GM12878 (cell line): ENCODE measurements around the gene SLC38A4. TPM values are rescaled to one million over a fixed set of nuclear protein-coding genes. Genes with fewer than 3 reads are reported as not detected.

Experiments
- ATAC-seq: fragments of 200-7000 bp; cut with Tn5 transposase; 3 replicates; pipeline ENCODE4 v1.9.1; 2020; ENCODE audit warnings: mild to moderate bottlenecking, moderate library complexity
- BruUV-seq: library from RNA; stranded (reverse); fragments of 400-500 nt; replicated peaks from 2 replicates; lab custom pipeline; 2021; lab: Mats Ljungman, UMichigan
- CTCF ChIA-PET: fragments of 300-600 bp; sonication (Branson Sonifier 250); formaldehyde crosslinking; extraction: SDS; loops from one replicate; lab custom pipeline; 2021; ENCODE audit warnings: inconsistent platforms; lab: Yijun Ruan, JAX
- POLR2A ChIA-PET: fragments of 350-600 bp; formaldehyde crosslinking; extraction: SDS; loops from one replicate; lab custom pipeline; 2021; ENCODE audit warnings: inconsistent platforms; lab: Charles Lee
- RAD21 ChIA-PET: fragments of 300-600 bp; sonication (Branson Sonifier 250); formaldehyde crosslinking; loops from one replicate; lab custom pipeline; 2023; ENCODE audit warnings: antibody characterized with exemption; ENCODE audit not compliant: unreplicated experiment; lab: Charles Lee
- SMC1A ChIA-PET: fragments of 300-600 bp; sonication (Branson Sonifier 250); formaldehyde crosslinking; loops from one replicate; lab custom pipeline; 2023; ENCODE audit not compliant: unreplicated experiment, uncharacterized antibody; lab: Charles Lee
- DNase-seq: peaks from one replicate; pipeline ENCODE4 v3.0.0-alpha.2; 2011; ENCODE audit warnings: low read depth, low spot score
- FAIRE-seq: peaks from 3 replicates; lab custom pipeline; 2011; peaks lifted over from hg19 to GRCh38; lab: Jason Lieb, UNC
- H2AFZ ChIP-seq: 2 replicates; pipeline ENCODE4 v1.6.0; 2011; ENCODE audit warnings: low read depth, low read length, control low read depth; ENCODE audit not compliant: control insufficient read depth
- H3K27ac ChIP-seq: 2 replicates; pipeline ENCODE4 v1.5.1; 2011; ENCODE audit warnings: control low read depth; ENCODE audit not compliant: control insufficient read depth, insufficient read depth
- H3K27me3 ChIP-seq, 2 experiments: replicated peaks in 1 of 2; 2 replicates each; pipeline versions ENCODE4 v1.6.0 to v1.6.1; 2011; ENCODE audit warnings: low read length in 1 of 2; ENCODE audit not compliant: control insufficient read depth in 2 of 2, insufficient read depth in 2 of 2
- H3K36me3 ChIP-seq, 2 experiments: 2 replicates each; pipeline ENCODE4 v1.5.1; 2011; ENCODE audit warnings: low read length in 1 of 2; ENCODE audit not compliant: control insufficient read depth in 2 of 2, insufficient read depth in 2 of 2
- H3K4me1 ChIP-seq: 2 replicates; pipeline ENCODE4 v1.6.1; 2011; ENCODE audit warnings: mild to moderate bottlenecking, low read length, moderate library complexity, mixed read lengths; ENCODE audit not compliant: control insufficient read depth, insufficient read depth
- H3K4me2 ChIP-seq: 2 replicates; pipeline ENCODE4 v1.6.0; 2011; ENCODE audit warnings: control low read depth; ENCODE audit not compliant: control insufficient read depth, insufficient read depth
- H3K4me3 ChIP-seq: fragments of 200-600 bp; sonication (generic); 2 replicates; pipeline ENCODE4 v1.5.1; 2016
- H3K79me2 ChIP-seq: 2 replicates; pipeline ENCODE4 v1.6.0; 2011; ENCODE audit warnings: low read length; ENCODE audit not compliant: control insufficient read depth, insufficient read depth
- H3K9ac ChIP-seq: 2 replicates; pipeline ENCODE4 v1.8.0; 2011; ENCODE audit warnings: low read length, control low read depth, mixed read lengths; ENCODE audit not compliant: control insufficient read depth, insufficient read depth
- H3K9me3 ChIP-seq: replicated peaks from 3 replicates; pipeline ENCODE4 v1.5.1; 2011; ENCODE audit warnings: mild to moderate bottlenecking, low read length; ENCODE audit not compliant: control insufficient read depth, insufficient read depth
- H4K20me1 ChIP-seq: 2 replicates; pipeline ENCODE4 v1.6.0; 2011; ENCODE audit not compliant: control insufficient read depth, insufficient read depth
- CHD1 ChIP-seq: IDR thresholded peaks from 2 replicates; pipeline ENCODE4 v1.6.1; 2012; ENCODE audit warnings: low read depth, low read length, improper control_type of control experiment
- DPF2 ChIP-seq: fragments of 450-650 bp; IDR thresholded peaks from 2 replicates; pipeline ENCODE4 v1.6.1; 2017; ENCODE audit warnings: mild to moderate bottlenecking
- EED ChIP-seq: sonication (generic); IDR thresholded peaks from 2 replicates; pipeline ENCODE4 v1.6.1; 2016; ENCODE audit warnings: antibody characterized with exemption, low read depth
- EP300 ChIP-seq, 2 experiments: fragments of 150-350 bp in 1 of 2; IDR thresholded peaks; 2 replicates each; pipeline ENCODE4 v1.6.1; 2011 to 2012; ENCODE audit warnings: low read depth in 2 of 2, low read length in 2 of 2, borderline replicate concordance in 1 of 2, improper control_type of control experiment in 1 of 2, inconsistent platforms in 1 of 2; ENCODE audit not compliant: control insufficient read depth in 1 of 2
- HDGF ChIP-seq: fragments of 450-650 bp; IDR thresholded peaks from 2 replicates; pipeline ENCODE4 v1.6.1; 2016; ENCODE audit warnings: antibody characterized with exemption
- NRF1 ChIP-seq: conservative IDR thresholded peaks from 2 replicates; pipeline ENCODE4 v1.6.1; 2011; ENCODE audit warnings: mild to moderate bottlenecking, low read depth, low read length, improper control_type of control experiment
- RAD21 ChIP-seq: IDR thresholded peaks from 2 replicates; pipeline ENCODE4 v1.6.1; 2011; ENCODE audit warnings: mild to moderate bottlenecking, low read depth, low read length, moderate library complexity; ENCODE audit not compliant: insufficient read depth
- RCOR1 ChIP-seq: conservative IDR thresholded peaks from 2 replicates; pipeline ENCODE4 v1.6.1; 2012; ENCODE audit warnings: low read depth, low read length, improper control_type of control experiment
- RELA ChIP-seq: fragments of 450-650 bp; IDR thresholded peaks from 2 replicates; pipeline ENCODE4 v1.8.0; 2014; ENCODE audit warnings: borderline replicate concordance; ENCODE audit not compliant: partially characterized antibody
- RFX5 ChIP-seq: IDR thresholded peaks from 2 replicates; pipeline ENCODE4 v1.6.1; 2011; ENCODE audit warnings: low read depth, low read length, improper control_type of control experiment
- SPI1 ChIP-seq: IDR thresholded peaks from 2 replicates; pipeline ENCODE4 v1.6.1; 2011; ENCODE audit warnings: low read depth, mild to moderate bottlenecking, low read length, moderate library complexity, borderline replicate concordance; ENCODE audit not compliant: insufficient read depth
- STAT1 ChIP-seq: fragments of 450-650 bp; conservative IDR thresholded peaks from 2 replicates; pipeline ENCODE4 v1.6.1; 2014; ENCODE audit warnings: antibody characterized with exemption, mild to moderate bottlenecking
- TARDBP ChIP-seq: IDR thresholded peaks from 2 replicates; pipeline ENCODE4 v1.6.1; 2016; ENCODE audit warnings: borderline replicate concordance
- YBX1 ChIP-seq: fragments of 450-650 bp; IDR thresholded peaks from 2 replicates; pipeline ENCODE4 v1.6.1; 2016; ENCODE audit warnings: antibody characterized with exemption
- ZNF207 ChIP-seq: fragments of 450-650 bp; IDR thresholded peaks from 2 replicates; pipeline ENCODE4 v1.6.1; 2014; ENCODE audit warnings: antibody characterized with exemption, mild to moderate bottlenecking, borderline replicate concordance
- WGBS: methylation state at CpG from one replicate; pipeline ENCODE4 v1.1.6; 2016; ENCODE audit warnings: low lambda C conversion rate; ENCODE audit not compliant: insufficient replicate concordance, insufficient coverage; ENCODE audit errors: missing lambda C conversion rate; 5-methylcytosine and 5-hydroxymethylcytosine counted together
- in situ Hi-C: fragments of 300-500 bp; cut with MboI; formaldehyde crosslinking; loops from 9 replicates; pipeline ENCODE4 v1.14.3; 2018; ENCODE audit warnings: mixed read lengths
- intact Hi-C: fragments of 100-400 bp; cut with micrococcal nuclease; formaldehyde crosslinking; loops from one replicate; pipeline ENCODE4 v1.14.2; 2022; ENCODE audit not compliant: unreplicated experiment
- polyA plus RNA-seq, 11 experiments: library from polyadenylated mRNA; depleted of rRNA in 4 of 11; unstranded in 6 of 11; stranded (reverse) in 5 of 11; fragments of >200 nt; fragmentation: Nextera tagmentation in 4 of 11; fragmentation: Illumina TruSeq in 1 of 11; extraction: Ambion mirVana in 4 of 11; extraction: Trizol in 1 of 11; gene quantifications; 1 replicate in 1 of 11; 2 replicates in 10 of 11; pipeline versions ENCODE4 v1.2.1 to v1.2.3, GENCODE V29; 2011 to 2016; ENCODE audit warnings: inconsistent platforms in 2 of 11, missing spikeins in 2 of 11, low read depth in 1 of 11
- total RNA-seq, 4 experiments: library from RNA; depleted of rRNA in 3 of 4; stranded (reverse); fragments of >200 nt in 3 of 4; fragmentation: Illumina TruSeq in 1 of 4; extraction: Trizol in 1 of 4; gene quantifications; 2 replicates each; pipeline versions ENCODE4 v1.2.1 to v1.2.3, GENCODE V29; 2013 to 2021
- TF ChIP-seq, protein P1 (sequence below): fragments of 450-650 bp; IDR thresholded peaks from 2 replicates; pipeline ENCODE4 v1.6.1; 2016; ENCODE audit warnings: mild to moderate bottlenecking
- TF ChIP-seq, protein P2 (sequence below): IDR thresholded peaks from 2 replicates; pipeline ENCODE4 v1.6.1; 2012; ENCODE audit warnings: low read depth, low read length, improper control_type of control experiment
- TF ChIP-seq, protein P3 (sequence below): fragments of 150-350 bp; IDR thresholded peaks from 2 replicates; pipeline ENCODE4 v1.6.1; 2016; ENCODE audit warnings: low read depth, low read length

Gene SLC38A4
- total and polyA plus RNA-seq, 10 of the 15 experiments (the other 5 are each of a cell fraction or from before 2014, with no cell fraction given), result 0.04 to 0.52 (median 0.13) TPM; not detected in 2

DNA sequence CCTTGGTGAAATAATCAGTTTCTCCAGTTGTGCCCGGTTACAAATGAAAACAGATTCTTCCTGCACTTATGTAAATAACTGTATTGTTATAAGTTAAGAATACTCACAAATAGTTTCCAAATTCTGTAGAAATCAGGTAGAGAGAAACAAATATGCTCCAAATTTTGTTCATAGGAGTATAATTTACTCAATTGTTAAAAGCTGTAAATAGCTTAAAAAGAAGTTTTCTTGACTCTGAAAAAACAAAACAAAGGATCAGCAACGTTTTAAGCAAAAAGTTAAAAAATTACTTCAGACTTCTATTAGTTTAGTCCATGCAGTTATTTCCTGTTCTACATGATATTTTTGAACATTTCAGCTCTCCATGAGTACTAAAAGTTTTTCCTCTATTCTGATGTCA lies 30.0 kb upstream of the SLC38A4 start:
- intact Hi-C loops, result no loop called here
- no peaks in the 10 kb centered on the region for H3K79me2 ChIP-seq
- H2AFZ ChIP-seq, result no peak overlapping the region
- H3K27ac ChIP-seq, result no peak overlapping the region
- ChIA-PET SMC1A (interaction anchor here (0.7 kb wide), 1 partner anchor 756 kb away, joined by 3 read pairs; no protein-coding TSS in a partner anchor), RAD21 (no interaction called here), CTCF (no interaction called here), POLR2A (no interaction called here)
- ATAC-seq (no peak), FAIRE-seq (no peak)
- no peaks in the 10 kb centered on the region for H3K36me3 ChIP-seq
- no peak overlapping the region for H3K9ac ChIP-seq
- H3K4me1 ChIP-seq, result no peaks in the 10 kb centered on the region
- in situ Hi-C loops, result no loop called here
- no peaks in the 10 kb centered on the region for H3K9me3 ChIP-seq
- H4K20me1 ChIP-seq, result no peaks in the 10 kb centered on the region
- no peaks in the 10 kb centered on the region for H3K27me3 ChIP-seq
- 36% methylated on average over 2 of the region's 2 CpGs for WGBS
- no peak for TF ChIP-seq DPF2
- TF ChIP-seq TARDBP, result no peak
- TF ChIP-seq, protein P1, sequence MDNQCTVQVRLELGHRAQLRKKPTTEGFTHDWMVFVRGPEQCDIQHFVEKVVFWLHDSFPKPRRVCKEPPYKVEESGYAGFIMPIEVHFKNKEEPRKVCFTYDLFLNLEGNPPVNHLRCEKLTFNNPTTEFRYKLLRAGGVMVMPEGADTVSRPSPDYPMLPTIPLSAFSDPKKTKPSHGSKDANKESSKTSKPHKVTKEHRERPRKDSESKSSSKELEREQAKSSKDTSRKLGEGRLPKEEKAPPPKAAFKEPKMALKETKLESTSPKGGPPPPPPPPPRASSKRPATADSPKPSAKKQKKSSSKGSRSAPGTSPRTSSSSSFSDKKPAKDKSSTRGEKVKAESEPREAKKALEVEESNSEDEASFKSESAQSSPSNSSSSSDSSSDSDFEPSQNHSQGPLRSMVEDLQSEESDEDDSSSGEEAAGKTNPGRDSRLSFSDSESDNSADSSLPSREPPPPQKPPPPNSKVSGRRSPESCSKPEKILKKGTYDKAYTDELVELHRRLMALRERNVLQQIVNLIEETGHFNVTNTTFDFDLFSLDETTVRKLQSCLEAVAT, result no peak
- TF ChIP-seq RELA, result no peak
- no peak for TF ChIP-seq RAD21
- TF ChIP-seq EP300 (IDR thresholded peaks at IDR 0.05; ENCODE audit: borderline replicate concordance in 1 of 2, control insufficient read depth in 1 of 2, low read depth in 2 of 2, low read length in 2 of 2), result no peak
- TF ChIP-seq SPI1, result no peak
- no peak for TF ChIP-seq ZNF207
- TF ChIP-seq YBX1, result no peak
- TF ChIP-seq HDGF, result no peak
- no peak for TF ChIP-seq CHD1
- TF ChIP-seq RFX5, result no peak
- TF ChIP-seq, protein P2, sequence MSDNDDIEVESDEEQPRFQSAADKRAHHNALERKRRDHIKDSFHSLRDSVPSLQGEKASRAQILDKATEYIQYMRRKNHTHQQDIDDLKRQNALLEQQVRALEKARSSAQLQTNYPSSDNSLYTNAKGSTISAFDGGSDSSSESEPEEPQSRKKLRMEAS, result no peak
- TF ChIP-seq, protein P3, sequence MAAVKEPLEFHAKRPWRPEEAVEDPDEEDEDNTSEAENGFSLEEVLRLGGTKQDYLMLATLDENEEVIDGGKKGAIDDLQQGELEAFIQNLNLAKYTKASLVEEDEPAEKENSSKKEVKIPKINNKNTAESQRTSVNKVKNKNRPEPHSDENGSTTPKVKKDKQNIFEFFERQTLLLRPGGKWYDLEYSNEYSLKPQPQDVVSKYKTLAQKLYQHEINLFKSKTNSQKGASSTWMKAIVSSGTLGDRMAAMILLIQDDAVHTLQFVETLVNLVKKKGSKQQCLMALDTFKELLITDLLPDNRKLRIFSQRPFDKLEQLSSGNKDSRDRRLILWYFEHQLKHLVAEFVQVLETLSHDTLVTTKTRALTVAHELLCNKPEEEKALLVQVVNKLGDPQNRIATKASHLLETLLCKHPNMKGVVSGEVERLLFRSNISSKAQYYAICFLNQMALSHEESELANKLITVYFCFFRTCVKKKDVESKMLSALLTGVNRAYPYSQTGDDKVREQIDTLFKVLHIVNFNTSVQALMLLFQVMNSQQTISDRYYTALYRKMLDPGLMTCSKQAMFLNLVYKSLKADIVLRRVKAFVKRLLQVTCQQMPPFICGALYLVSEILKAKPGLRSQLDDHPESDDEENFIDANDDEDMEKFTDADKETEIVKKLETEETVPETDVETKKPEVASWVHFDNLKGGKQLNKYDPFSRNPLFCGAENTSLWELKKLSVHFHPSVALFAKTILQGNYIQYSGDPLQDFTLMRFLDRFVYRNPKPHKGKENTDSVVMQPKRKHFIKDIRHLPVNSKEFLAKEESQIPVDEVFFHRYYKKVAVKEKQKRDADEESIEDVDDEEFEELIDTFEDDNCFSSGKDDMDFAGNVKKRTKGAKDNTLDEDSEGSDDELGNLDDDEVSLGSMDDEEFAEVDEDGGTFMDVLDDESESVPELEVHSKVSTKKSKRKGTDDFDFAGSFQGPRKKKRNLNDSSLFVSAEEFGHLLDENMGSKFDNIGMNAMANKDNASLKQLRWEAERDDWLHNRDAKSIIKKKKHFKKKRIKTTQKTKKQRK, result no peak
- no peak for TF ChIP-seq RCOR1
- no peak for TF ChIP-seq NRF1
- no peak for TF ChIP-seq EED
- no peak for TF ChIP-seq STAT1
- TF ChIP-seq, all 136 proteins: peak for 0
- no peak for DNase-seq
- H3K4me3 ChIP-seq, result no peak overlapping the region
- no TSS peak for BruUV-seq
- no peak overlapping the region for H3K4me2 ChIP-seq
